Adipose tissue (tissue), 3 donors: ENCODE data around the gene FGGY. TPM values are rescaled to one million over a fixed set of nuclear protein-coding genes. Genes with fewer than 3 reads are reported as not detected.

ENCODE experiments used
- H3K27ac ChIP-seq: one replicate; pipeline ENCODE4 v1.5.1; 2013; ENCODE audit warnings: low read depth, low read length
- WGBS, 3 donors: extraction: QIAGEN DNeasy Blood & Tissue Kit; methylation state at CpG; one replicate each; pipeline ENCODE4 v1.1.7; 2013; 5-methylcytosine and 5-hydroxymethylcytosine counted together
- polyA plus RNA-seq, 3 donors: library from polyadenylated mRNA; stranded (reverse); fragments of 200-250 nt; gene quantifications; one replicate each; pipeline ENCODE4 v1.2.3, GENCODE V29; 2013
- donor health status: healthy with polysubstance abuse.
- donor health status: Bipolar disorder and iron deficiency.
- donor health status: healthy.

FGGY gene
- polyA plus RNA-seq, 3 donors, result 6.3 to 13.4 (median 12.8) TPM

- H3K27ac ChIP-seq, result no peak overlapping the region
- WGBS, 3 donors, result 96% methylated on average over 5 of the region's 5 CpGs
Measured at GRCh38 chr1:59309392-59309791, 12.5 kb downstream of the FGGY start.

- no peak overlapping the region for H3K27ac ChIP-seq
- 93 to 95% (median 93%) methylated on average over 5 of the region's 5 CpGs for WGBS, 3 donors
Measured at GRCh38 chr1:59309795-59310548, 13.1 kb downstream of the FGGY start.

- 85 to 95% (median 94%) methylated on average over 5 of the region's 5 CpGs for WGBS, 3 donors
- H3K27ac ChIP-seq, result no peak overlapping the region
Measured at GRCh38 chr1:59310549-59311250, 13.8 kb downstream of the FGGY start.

GRCh38 chr1:59314776-59315528 lies 18.1 kb downstream of the FGGY start:
- H3K27ac ChIP-seq, result no peak overlapping the region
- 94 to 99% (median 98%) methylated on average over 2 of the region's 2 CpGs for WGBS, 3 donors

GRCh38 chr1:59315529-59316463 lies 18.9 kb downstream of the FGGY start:
- H3K27ac ChIP-seq, result no peak overlapping the region
- 78 to 82% (median 82%) methylated on average over 7 of the region's 7 CpGs for WGBS, 3 donors

- WGBS, 3 donors, result 62 to 78% (median 62%) methylated on average over 6 of the region's 6 CpGs
- H3K27ac ChIP-seq, result no peak overlapping the region
Measured at GRCh38 chr1:59316497-59317128, 19.7 kb downstream of the FGGY start.

- WGBS, 3 donors, result 73 to 87% (median 83%) methylated on average over 3 of the region's 3 CpGs
- H3K27ac ChIP-seq, result no peak overlapping the region
Measured at GRCh38 chr1:59317343-59317742, 20.4 kb downstream of the FGGY start.

- WGBS, 3 donors, result 93 to 99% (median 98%) methylated on average over 2 of the region's 2 CpGs
- no peak overlapping the region for H3K27ac ChIP-seq
Measured at GRCh38 chr1:59317780-59318179, 20.9 kb downstream of the FGGY start.

GRCh38 chr1:59318271-59318860 lies 21.5 kb downstream of the FGGY start:
- H3K27ac ChIP-seq, result no peak overlapping the region
- WGBS, 3 donors, result 72 to 92% (median 75%) methylated on average over 6 of the region's 6 CpGs

- WGBS, 3 donors, result 91 to 98% (median 96%) methylated on average over 4 of the region's 4 CpGs
- no peak overlapping the region for H3K27ac ChIP-seq
Measured at GRCh38 chr1:59322394-59322793, 25.5 kb downstream of the FGGY start.

GRCh38 chr1:59322814-59323213 lies 25.9 kb downstream of the FGGY start:
- H3K27ac ChIP-seq, result no peak overlapping the region
- 54 to 98% (median 91%) methylated on average over 2 of the region's 2 CpGs for WGBS, 3 donors

- H3K27ac ChIP-seq, result no peak overlapping the region
- 97 to 98% (median 97%) methylated on average over 3 of the region's 3 CpGs for WGBS, 3 donors
Measured at GRCh38 chr1:59323879-59324278, 27.0 kb downstream of the FGGY start.

- WGBS, 3 donors, result 93 to 97% (median 94%) methylated on average over 2 of the region's 2 CpGs
- H3K27ac ChIP-seq, result no peak overlapping the region
Measured at GRCh38 chr1:59328353-59328752, 31.5 kb downstream of the FGGY start.

GRCh38 chr1:59329412-59330053 lies 32.6 kb downstream of the FGGY start:
- WGBS, 3 donors, result 95 to 98% (median 98%) methylated on average over 4 of the region's 4 CpGs
- H3K27ac ChIP-seq, result no peak overlapping the region

- 79 to 92% (median 82%) methylated on average over 5 of the region's 5 CpGs for WGBS, 3 donors
- H3K27ac ChIP-seq, result no peak overlapping the region
Measured at GRCh38 chr1:59331686-59332620, 35.1 kb downstream of the FGGY start.

- no peak overlapping the region for H3K27ac ChIP-seq
Measured at GRCh38 chr1:59332983-59333382, 36.1 kb downstream of the FGGY start.
